AG09319 (cell line): Measurements from ENCODE around the gene ITGA2B.

ENCODE experiments used
- DNase-seq: peaks from one replicate; pipeline ENCODE4 v3.0.0-alpha.2; 2010; ENCODE audit warnings: low read depth; ENCODE audit errors: extremely low read depth
- CTCF ChIP-seq: IDR thresholded peaks from 2 replicates; pipeline ENCODE4 v1.5.1; 2011; ENCODE audit warnings: low read depth, mild to moderate bottlenecking, inconsistent platforms, low read length, moderate library complexity

The ITGA2B gene

GRCh38 chr17:44416558-44417289, 27.3 kb upstream of the ITGA2B start:
- no peak for DNase-seq
- TF ChIP-seq CTCF: no peak

GRCh38 chr17:44414394-44415155, 25.1 kb upstream of the ITGA2B start:
- DNase-seq: no peak
- no peak for TF ChIP-seq CTCF

- no peak for TF ChIP-seq CTCF
- DNase-seq: no peak
Observed at GRCh38 chr17:44409309-44410028, 20.0 kb upstream of the ITGA2B start.

- no peak for DNase-seq
- no peak for TF ChIP-seq CTCF
Observed at GRCh38 chr17:44408786-44409185, 19.3 kb upstream of the ITGA2B start.

GRCh38 chr17:44402564-44403172, 13.2 kb upstream of the ITGA2B start:
- no peak for TF ChIP-seq CTCF
- no peak for DNase-seq

GRCh38 chr17:44400226-44400847, 10.9 kb upstream of the ITGA2B start:
- peak; percentile 3 for DNase-seq
- peak; percentile 41 for TF ChIP-seq CTCF
